ENCODE results near the gene KCNQ1. TPM values are rescaled to one million over a fixed set of nuclear protein-coding genes. Genes with fewer than 3 reads are reported as not detected.

KCNQ1 gene
- total RNA-seq, 1 experiment from 2014 or later, result 10.7 TPM

DNA sequence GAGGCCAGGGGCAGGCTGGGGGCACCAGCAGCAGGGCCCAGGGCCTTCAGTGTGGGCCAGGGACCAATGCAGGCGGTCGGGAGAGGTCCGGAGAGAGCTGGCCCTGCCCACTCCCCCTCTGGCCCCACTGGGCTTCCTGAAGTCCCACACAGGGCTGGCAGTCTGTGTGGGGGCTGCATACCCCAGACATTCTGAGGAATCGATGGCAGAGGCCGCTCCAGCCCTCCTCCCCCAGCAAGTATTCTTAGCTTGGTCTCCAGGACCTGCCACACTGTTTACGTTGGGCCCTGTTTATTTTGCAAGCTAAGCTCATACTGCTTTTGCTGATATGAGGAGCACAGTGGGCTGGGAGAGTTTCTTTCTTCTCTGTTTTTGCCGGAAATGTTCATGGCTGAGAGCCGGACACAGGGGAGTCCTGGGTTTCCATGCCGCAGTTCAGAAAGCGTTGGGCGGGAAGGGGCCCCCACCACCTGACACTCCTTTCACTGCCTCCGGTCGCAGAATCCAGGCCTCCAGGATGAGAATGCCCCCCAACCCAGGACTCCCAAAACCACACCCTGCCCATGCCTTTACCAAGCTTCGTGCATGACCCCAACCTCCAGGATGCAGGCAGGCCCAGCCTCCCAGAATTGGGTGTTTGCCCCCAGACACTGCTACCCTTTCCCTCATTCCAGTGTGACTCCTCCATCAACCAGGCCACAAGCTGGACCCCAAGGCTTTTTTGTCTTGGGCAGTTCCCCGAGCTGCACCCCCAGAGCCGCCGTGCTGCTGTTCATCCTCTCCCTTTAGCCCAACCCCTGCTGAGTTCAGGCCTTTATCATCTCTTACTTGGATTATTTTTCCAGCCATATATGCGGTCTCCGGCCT lies 336.8 kb downstream of the KCNQ1 start:
- CTCF ChIA-PET, result no interaction called here
- BruUV-seq (replicated peaks), result no TSS peak
- no peaks in the 10 kb centered on the region for H3K9me3 ChIP-seq (ENCODE audit: control insufficient read depth in 1 of 2, insufficient read depth in 1 of 2, low read depth in 1 of 2, low read length in 2 of 2)
- RAD21 ChIA-PET (ENCODE audit: low non-redundant PET in 1 of 2, low total read pairs in 2 of 2, uncharacterized antibody in 2 of 2, unreplicated experiment in 2 of 2), result no interaction called here
- no peaks in the 10 kb centered on the region for H3K79me2 ChIP-seq (ENCODE audit: insufficient read depth, low read length)
- no peaks in the 10 kb centered on the region for H3K27me3 ChIP-seq (ENCODE audit: insufficient read depth, low read length)
- H4K20me1 ChIP-seq (ENCODE audit: insufficient read depth), result no peaks in the 10 kb centered on the region
- no peaks in the 10 kb centered on the region; the same call in 1 of the 2 replicates for H3K9me2 ChIP-seq (ENCODE audit: insufficient read depth)
- ATAC-seq (no peak), DNase-seq (ENCODE audit: low read depth, low spot score) (no peak)
- H3K9ac ChIP-seq (ENCODE audit: low read length), result no peak overlapping the region
- no peak overlapping the region for H2AFZ ChIP-seq (ENCODE audit: low read depth, low read length, poor library complexity, severe bottlenecking)
- no peaks in the 10 kb centered on the region for H3K36me3 ChIP-seq (ENCODE audit: control insufficient read depth in 1 of 2, insufficient read depth in 2 of 2, low read length in 2 of 2)
- H3K4me3 ChIP-seq (replicated peaks in 1 of 2; ENCODE audit: low read depth in 1 of 2, low read length in 2 of 2), result no peak overlapping the region
- POLR2A ChIA-PET, result no interaction called here
- intact Hi-C loops (cut with micrococcal nuclease), result no loop called here
- H3K4me2 ChIP-seq (ENCODE audit: low read length), result no peak overlapping the region
- no peak for TF ChIP-seq CBX3 (IDR thresholded peaks at IDR 0.05; ENCODE audit: low read depth)
- no peak for TF ChIP-seq POLR2A (IDR thresholded peaks at IDR 0.05; ENCODE audit: borderline replicate concordance, extremely low read depth, insufficient read depth, insufficient read length)
- TF ChIP-seq POLR2AphosphoS5 (IDR thresholded peaks at IDR 0.05; ENCODE audit: low read depth, low read length), result no peak
- TF ChIP-seq EZH2 (IDR thresholded peaks at IDR 0.05), result no peak
- no peak for TF ChIP-seq YY1 (IDR thresholded peaks at IDR 0.05; ENCODE audit: extremely low read depth, insufficient replicate concordance, low read depth, low read length)
- TF ChIP-seq EZH2phosphoT487 (IDR thresholded peaks at IDR 0.05; ENCODE audit: borderline replicate concordance), result no peak
- peaks cover 11 to 28% of the 10 kb centered on the region in 2 experiments; a peak in 2 of 4 replicates for H3K4me1 ChIP-seq (ENCODE audit: control insufficient read depth in 1 of 2, insufficient read depth in 2 of 2, low read length in 2 of 2)
- no peak overlapping the region for H3K27ac ChIP-seq (ENCODE audit: low read depth, low read length)

DNA sequence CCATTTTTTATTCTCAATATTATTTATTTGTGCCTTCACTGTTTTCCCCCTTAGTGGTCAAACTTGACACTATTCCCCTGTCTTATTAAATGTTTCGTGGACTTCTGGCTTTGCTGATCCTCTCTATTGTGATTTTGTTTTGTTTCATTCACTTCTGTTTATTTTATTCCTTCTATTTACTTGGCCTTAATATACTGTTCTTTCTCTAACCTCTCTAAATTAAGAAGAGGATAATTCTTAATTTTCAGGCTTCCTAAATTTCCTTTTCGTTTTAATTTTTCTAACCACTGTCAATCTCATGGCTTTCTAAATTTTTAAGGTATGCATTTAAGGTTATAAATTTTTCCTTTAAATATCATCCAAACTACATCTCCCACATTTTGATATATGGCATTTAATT lies 338.0 kb downstream of the KCNQ1 start:
- intact Hi-C loops (cut with micrococcal nuclease), result no loop called here
- H4K20me1 ChIP-seq (ENCODE audit: insufficient read depth), result no peaks in the 10 kb centered on the region
- DNase-seq (ENCODE audit: low read depth, low spot score) (no peak), ATAC-seq (no peak)
- RAD21 ChIA-PET (ENCODE audit: low non-redundant PET in 1 of 2, low total read pairs in 2 of 2, uncharacterized antibody in 2 of 2, unreplicated experiment in 2 of 2), result no interaction called here
- H3K79me2 ChIP-seq (ENCODE audit: insufficient read depth, low read length), result no peaks in the 10 kb centered on the region
- CTCF ChIA-PET, result no interaction called here
- no peak overlapping the region for H3K4me2 ChIP-seq (ENCODE audit: low read length)
- POLR2A ChIA-PET, result no interaction called here
- no peaks in the 10 kb centered on the region for H3K36me3 ChIP-seq (ENCODE audit: control insufficient read depth in 1 of 2, insufficient read depth in 2 of 2, low read length in 2 of 2)
- no peak overlapping the region for H3K27ac ChIP-seq (ENCODE audit: low read depth, low read length)
- no peak overlapping the region for H3K9ac ChIP-seq (ENCODE audit: low read length)
- H3K4me3 ChIP-seq (replicated peaks in 1 of 2; ENCODE audit: low read depth in 1 of 2, low read length in 2 of 2), result no peak overlapping the region
- no peak overlapping the region for H2AFZ ChIP-seq (ENCODE audit: low read depth, low read length, poor library complexity, severe bottlenecking)
- no peaks in the 10 kb centered on the region for H3K9me3 ChIP-seq (ENCODE audit: control insufficient read depth in 1 of 2, insufficient read depth in 1 of 2, low read depth in 1 of 2, low read length in 2 of 2)
- no TSS peak for BruUV-seq (replicated peaks)
- no peaks in the 10 kb centered on the region for H3K27me3 ChIP-seq (ENCODE audit: insufficient read depth, low read length)
- no peaks in the 10 kb centered on the region; the same call in 1 of the 2 replicates for H3K9me2 ChIP-seq (ENCODE audit: insufficient read depth)
- H3K4me1 ChIP-seq (ENCODE audit: control insufficient read depth in 1 of 2, insufficient read depth in 2 of 2, low read length in 2 of 2), result peaks cover 11 to 19% of the 10 kb centered on the region in 2 experiments; a peak in 2 of 4 replicates
- TF ChIP-seq JUND (IDR thresholded peaks at IDR 0.05) (no peak), RAD21 (IDR thresholded peaks at IDR 0.05; ENCODE audit: low read depth) (no peak), EZH2phosphoT487 (IDR thresholded peaks at IDR 0.05; ENCODE audit: borderline replicate concordance) (no peak), ZNF274 (IDR thresholded peaks at IDR 0.05; ENCODE audit: low read depth, low read length) (no peak), SIN3A (IDR thresholded peaks at IDR 0.05; ENCODE audit: low read depth) (no peak), CEBPB (IDR thresholded peaks at IDR 0.05; ENCODE audit: low read depth) (no peak), ZFX (IDR thresholded peaks at IDR 0.05) (no peak), FOSL1 (IDR thresholded peaks at IDR 0.05; ENCODE audit: low read depth) (no peak), POLR2A (IDR thresholded peaks at IDR 0.05; ENCODE audit: borderline replicate concordance, extremely low read depth, insufficient read depth, insufficient read length) (no peak), CBX3 (IDR thresholded peaks at IDR 0.05; ENCODE audit: low read depth) (no peak), EZH2 (IDR thresholded peaks at IDR 0.05) (no peak), ELF1 (IDR thresholded peaks at IDR 0.05; ENCODE audit: borderline replicate concordance, low read depth) (no peak), SRF (IDR thresholded peaks at IDR 0.05; ENCODE audit: low read depth) (no peak)
- TF ChIP-seq, protein P1, sequence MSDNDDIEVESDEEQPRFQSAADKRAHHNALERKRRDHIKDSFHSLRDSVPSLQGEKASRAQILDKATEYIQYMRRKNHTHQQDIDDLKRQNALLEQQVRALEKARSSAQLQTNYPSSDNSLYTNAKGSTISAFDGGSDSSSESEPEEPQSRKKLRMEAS (IDR thresholded peaks at IDR 0.05), result no peak
- TF ChIP-seq, protein P2, sequence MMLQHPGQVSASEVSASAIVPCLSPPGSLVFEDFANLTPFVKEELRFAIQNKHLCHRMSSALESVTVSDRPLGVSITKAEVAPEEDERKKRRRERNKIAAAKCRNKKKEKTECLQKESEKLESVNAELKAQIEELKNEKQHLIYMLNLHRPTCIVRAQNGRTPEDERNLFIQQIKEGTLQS (IDR thresholded peaks at IDR 0.05), result no peak
- TF ChIP-seq, protein P3, sequence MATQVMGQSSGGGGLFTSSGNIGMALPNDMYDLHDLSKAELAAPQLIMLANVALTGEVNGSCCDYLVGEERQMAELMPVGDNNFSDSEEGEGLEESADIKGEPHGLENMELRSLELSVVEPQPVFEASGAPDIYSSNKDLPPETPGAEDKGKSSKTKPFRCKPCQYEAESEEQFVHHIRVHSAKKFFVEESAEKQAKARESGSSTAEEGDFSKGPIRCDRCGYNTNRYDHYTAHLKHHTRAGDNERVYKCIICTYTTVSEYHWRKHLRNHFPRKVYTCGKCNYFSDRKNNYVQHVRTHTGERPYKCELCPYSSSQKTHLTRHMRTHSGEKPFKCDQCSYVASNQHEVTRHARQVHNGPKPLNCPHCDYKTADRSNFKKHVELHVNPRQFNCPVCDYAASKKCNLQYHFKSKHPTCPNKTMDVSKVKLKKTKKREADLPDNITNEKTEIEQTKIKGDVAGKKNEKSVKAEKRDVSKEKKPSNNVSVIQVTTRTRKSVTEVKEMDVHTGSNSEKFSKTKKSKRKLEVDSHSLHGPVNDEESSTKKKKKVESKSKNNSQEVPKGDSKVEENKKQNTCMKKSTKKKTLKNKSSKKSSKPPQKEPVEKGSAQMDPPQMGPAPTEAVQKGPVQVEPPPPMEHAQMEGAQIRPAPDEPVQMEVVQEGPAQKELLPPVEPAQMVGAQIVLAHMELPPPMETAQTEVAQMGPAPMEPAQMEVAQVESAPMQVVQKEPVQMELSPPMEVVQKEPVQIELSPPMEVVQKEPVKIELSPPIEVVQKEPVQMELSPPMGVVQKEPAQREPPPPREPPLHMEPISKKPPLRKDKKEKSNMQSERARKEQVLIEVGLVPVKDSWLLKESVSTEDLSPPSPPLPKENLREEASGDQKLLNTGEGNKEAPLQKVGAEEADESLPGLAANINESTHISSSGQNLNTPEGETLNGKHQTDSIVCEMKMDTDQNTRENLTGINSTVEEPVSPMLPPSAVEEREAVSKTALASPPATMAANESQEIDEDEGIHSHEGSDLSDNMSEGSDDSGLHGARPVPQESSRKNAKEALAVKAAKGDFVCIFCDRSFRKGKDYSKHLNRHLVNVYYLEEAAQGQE (IDR thresholded peaks at IDR 0.05; ENCODE audit: low read depth), result no peak
